GM18505 (cell line): ENCODE measurements around the gene RIN3.

Source experiments
- ATAC-seq: cut with Tn5 transposase; IDR thresholded peaks from one replicate; pipeline ENCODE4 v1.9.1; 2021; ENCODE audit not compliant: unreplicated experiment
- POLR2A ChIP-seq: IDR thresholded peaks from 4 replicates; pipeline ENCODE4 v1.6.1; 2011; ENCODE audit warnings: borderline replicate concordance; ENCODE audit not compliant: insufficient read depth, insufficient read length; ENCODE audit errors: extremely low read depth

RIN3 gene

DNA sequence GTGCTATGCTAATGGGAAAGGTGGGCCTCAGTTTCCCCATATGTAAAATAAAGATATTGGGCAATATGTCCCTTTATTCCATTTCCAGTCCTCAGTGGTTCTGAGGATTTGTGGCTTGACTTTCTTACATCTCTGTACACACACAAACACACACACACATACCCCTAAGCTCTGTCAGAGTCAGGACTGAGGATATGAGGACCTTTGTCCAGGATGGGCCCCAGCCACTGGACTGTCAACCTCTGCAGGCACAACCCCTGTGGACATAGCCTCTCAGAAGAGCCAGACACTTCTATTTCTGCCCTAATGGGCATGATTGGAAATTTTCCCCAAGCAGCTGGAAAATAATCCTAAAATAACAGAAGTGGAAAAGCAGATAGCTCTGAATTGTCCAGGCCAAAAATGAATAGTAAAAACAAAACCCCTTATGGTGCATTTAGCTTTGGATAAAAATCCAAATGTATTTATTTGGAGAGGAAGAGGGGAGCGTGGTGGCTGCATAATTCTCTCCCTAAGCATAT, 50.2 kb downstream of the RIN3 start:
- TF ChIP-seq POLR2A = no peak
- no peak for ATAC-seq

- ATAC-seq = no peak
- no peak for TF ChIP-seq POLR2A
These were observed 50.9 kb downstream of the RIN3 start for GRCh38 chr14:92564344-92565039.

GRCh38 chr14:92565040-92565717, 51.6 kb downstream of the RIN3 start:
- ATAC-seq = no peak
- TF ChIP-seq POLR2A = no peak

- TF ChIP-seq POLR2A = no peak
- no peak for ATAC-seq
These were observed 52.1 kb downstream of the RIN3 start for GRCh38 chr14:92565718-92566115.

GRCh38 chr14:92567173-92567725, 53.7 kb downstream of the RIN3 start:
- no peak for TF ChIP-seq POLR2A

DNA sequence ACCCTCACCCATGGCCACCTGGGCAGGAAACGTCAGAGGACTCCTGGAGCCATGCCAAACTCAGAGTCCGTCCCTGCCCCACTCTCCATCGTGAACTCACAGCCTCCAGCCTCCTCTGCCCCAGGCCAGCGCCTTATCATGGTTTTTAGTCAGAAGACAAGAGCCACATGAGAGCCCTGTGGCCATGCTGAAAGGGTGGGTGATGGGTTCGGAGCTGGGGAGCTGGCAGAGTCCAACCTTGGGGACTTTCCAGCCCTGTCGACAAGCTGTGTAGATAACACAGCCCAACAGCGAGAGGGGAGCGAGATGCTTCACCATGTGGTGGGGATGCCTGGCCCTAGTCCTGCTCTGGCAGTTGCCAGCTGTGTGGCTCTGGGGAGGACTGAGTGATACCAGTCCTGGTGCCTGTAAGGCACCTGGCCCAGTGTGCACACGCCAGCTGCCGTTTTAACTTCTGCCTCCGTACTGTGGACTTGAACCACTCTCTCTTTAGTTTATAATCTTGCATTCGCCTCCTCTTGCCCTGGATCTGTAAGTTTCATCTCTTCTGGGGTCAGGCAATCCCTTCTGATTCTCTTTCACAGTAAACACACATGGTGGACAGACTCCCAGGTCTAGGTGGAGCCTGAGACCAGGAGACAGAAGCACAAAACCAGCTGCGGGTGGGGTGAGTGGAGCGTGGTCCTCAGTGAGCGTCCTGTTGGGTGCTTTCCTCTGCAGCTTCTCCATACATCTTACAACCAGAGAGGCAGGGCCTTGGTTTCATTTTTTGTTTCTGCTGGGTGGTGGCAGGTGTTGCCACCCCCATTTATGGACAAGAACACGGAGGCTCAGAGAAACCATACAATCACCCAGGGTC, 55.3 kb downstream of the RIN3 start:
- peak; percentile 36 for TF ChIP-seq POLR2A
- peak; percentile 71 for ATAC-seq

More at GRCh38 chr14:92567173-92567725, 53.7 kb downstream of the RIN3 start:
- no peak for ATAC-seq

- no peak for ATAC-seq
- no peak for TF ChIP-seq POLR2A
These were observed 57.2 kb downstream of the RIN3 start for GRCh38 chr14:92570674-92571262.

DNA sequence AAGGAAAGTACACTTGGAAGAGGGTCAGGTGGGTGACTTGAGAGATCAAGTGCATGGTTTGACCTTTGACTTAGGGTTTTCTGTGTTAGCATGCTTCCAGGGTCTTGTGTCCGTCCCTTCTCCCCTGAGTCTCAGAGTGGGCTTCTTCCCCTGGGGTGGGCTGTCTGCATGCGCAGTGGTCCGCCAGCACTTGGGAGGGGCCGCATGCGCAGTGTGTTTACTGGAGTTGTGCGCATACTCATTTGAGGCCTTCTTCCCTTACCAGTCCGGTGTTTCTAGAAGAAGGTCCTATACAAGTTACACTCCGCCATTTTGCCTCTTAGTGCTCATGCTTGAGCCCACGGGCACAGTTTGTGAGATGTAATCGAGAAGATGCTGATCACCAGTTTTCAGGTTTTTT, 58.5 kb downstream of the RIN3 start:
- ATAC-seq = no peak
- no peak for TF ChIP-seq POLR2A

DNA sequence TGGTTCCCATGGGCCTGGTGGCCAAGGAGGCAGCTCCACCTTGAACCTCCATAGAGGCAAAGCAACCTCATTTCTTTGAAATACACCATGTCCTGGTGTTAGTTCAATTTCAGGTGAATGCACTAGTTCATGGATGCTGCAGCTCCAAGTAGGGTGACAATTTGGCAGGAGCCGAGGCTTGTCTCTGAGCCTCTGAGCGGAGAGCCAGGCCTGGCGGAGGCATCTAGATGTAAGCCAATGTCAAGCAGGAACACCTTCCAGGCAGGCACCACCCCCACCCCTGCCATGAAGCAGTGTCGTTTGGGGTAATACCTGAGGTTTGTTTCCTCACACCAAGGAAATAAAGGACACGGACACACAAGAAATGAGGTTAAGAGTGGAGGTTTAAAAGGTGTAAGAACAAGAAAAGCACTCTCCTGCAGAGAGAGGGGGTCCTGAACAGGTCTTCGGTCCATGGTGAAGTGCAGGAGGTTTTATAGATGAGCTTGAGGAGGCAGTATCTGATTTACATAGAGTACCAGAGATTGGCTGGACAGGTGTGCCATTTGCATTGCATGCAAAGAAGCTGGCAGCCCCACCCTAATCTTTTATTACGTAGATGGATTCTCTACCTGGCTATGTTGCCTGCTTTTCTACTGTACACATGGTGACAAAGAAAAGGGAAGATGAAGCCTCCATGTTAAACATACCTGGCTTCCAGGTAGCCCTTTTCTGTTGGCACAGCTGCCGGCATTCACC, 60.3 kb downstream of the RIN3 start:
- no peak for ATAC-seq
- TF ChIP-seq POLR2A = no peak

DNA sequence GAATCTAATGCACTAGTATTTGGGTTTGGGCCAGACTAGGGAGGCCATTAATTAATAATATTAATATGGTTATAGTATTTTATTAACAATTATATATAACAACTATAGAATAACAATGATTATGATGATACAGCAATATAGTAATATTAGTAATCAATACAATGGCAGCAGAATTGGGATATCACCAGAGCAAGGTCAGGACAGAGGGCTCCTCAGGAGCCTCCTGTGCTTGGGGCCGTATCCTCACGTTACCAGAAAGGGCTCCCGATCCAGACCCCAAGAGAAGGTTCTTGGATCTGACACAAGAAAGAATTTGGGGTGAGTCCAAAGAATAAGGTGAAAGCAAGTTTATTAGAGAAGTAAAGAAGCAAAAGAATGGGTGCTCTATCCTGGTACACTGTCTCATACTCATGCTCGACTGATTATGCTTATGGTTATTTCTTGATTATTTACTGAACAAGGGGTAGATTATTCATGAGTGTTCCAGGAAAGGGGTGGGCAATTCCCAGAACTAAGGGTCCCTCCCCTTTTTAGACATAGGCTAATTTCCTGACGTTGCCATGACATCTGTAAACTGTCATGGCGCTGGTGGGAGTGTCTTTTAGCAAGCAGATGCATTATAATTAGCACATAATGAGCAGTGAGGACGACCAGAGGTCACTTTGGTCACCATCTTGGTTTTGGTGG, 61.6 kb downstream of the RIN3 start:
- no peak for TF ChIP-seq POLR2A
- no peak for ATAC-seq

DNA sequence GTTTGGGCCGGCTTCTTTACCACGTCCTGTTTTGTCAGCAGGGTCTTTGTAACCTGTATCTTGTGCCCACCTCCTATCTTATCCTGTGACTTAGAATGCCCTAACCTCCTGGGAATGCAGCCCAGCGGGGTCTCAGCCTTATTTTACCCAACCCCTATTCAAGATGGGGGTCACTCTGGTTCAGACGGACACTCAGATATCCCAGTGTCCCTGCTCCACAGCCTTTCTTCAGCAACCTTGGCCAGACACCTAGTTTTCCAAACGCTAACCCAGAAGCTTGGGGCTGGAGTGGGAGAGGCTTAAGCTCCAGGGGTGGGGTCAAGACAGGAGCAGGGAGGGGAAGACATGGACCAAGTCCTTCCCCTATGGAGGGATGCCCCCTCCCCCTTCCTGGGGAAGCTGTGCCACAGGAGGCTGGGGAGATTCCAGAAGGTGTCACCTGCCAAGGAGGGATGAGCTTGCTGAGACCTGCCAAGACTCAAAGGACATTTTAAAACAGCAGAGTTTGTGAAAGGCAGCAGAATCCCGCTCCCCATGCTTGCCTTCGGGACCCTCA, 62.2 kb downstream of the RIN3 start:
- no peak for ATAC-seq
- no peak for TF ChIP-seq POLR2A

- peak; percentile 75 for ATAC-seq
- no peak for TF ChIP-seq POLR2A
These were observed 63.8 kb downstream of the RIN3 start for GRCh38 chr14:92577321-92577742.

DNA sequence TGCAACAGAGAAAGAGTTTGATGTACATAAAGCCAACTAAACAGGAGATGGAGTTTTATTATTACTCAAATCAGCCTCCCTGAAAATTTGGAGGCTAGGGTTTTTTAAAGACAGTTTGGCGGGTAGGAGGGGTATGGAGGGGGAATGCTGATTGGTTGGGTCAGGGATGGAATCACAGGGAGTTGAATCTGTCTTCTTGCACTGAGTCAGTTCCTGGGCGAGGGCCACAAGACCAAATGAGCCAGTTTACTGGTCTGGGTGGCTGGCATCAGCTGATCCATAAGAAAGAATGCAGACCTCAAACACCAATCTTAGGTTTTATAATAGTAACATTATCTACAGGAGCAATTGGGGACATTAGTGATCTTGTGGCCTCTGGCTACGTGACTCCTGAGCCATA, 64.9 kb downstream of the RIN3 start:
- no peak for TF ChIP-seq POLR2A
- ATAC-seq = no peak
